ENCODE data around the gene KANSL1.
"Not testable (repeated sequence)": the region's sequence is repeated elsewhere in the genome, so short reads cannot be mapped to it uniquely, and the experiment has no call there.

The KANSL1 gene

DNA sequence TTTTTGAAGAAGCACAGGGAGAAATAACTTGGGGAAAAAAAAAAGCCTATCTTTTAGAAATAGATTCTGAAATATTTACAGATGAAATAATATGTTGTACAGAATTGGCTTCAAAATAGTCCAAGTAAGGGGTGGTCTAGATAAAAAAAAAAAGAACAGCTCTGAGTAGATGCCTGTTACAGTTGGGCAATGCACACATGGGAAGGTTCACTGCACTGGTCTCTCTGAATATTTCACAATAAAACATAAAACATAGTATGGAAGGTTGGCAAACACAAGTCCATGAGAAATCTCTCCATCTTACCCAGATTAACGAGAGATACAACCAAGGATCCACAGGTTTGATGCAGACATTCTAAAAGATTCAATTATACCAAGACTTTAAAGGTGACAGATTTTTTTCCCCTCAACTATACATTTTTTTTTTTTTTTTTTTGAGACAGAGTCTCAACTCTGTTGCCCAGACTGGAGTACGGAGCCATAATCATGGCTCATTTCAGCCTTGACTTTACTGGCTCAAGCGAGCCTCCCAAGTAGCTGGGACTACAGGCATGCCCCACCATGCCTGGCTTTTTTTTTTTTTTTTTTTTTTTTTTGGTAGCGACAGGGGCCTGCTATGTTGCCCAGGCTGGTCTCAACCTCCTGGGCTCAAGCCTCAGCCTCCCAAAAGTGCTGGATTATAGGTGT lies 58.0 kb downstream of the KANSL1 start:
- DNase-seq: no peak

GRCh38 chr17:46129302-46129701 lies 63.9 kb downstream of the KANSL1 start:
- no peak for DNase-seq

- DNase-seq: no peak
Measured at GRCh38 chr17:46128453-46128852, 64.8 kb downstream of the KANSL1 start.

- no peak for DNase-seq
Measured at GRCh38 chr17:46127524-46127923, 65.7 kb downstream of the KANSL1 start.

DNA sequence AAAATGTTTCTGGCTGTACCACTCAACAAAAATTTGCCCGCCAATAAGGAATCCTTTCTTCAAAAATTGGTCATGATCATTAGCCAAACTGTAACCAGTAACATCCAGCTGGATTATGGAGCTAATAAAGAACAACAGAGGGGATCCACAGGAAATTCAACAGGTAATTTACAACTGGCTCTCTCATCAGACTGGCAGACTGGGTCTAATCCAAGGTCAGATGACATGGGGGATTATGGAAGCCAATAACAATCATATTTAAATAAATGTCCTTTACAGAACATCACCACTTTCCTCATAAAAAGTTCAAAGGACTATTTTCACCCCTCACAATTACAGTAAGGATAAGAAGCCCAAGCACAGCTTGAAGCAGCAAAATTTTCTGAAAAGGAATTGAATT lies 66.4 kb downstream of the KANSL1 start:
- DNase-seq: no peak

GRCh38 chr17:46125831-46126230 lies 67.4 kb downstream of the KANSL1 start:
- no peak for DNase-seq

GRCh38 chr17:46124695-46125592 lies 68.3 kb downstream of the KANSL1 start:
- DNase-seq: no peak

GRCh38 chr17:46123607-46124006 lies 69.6 kb downstream of the KANSL1 start:
- no peak for DNase-seq

DNA sequence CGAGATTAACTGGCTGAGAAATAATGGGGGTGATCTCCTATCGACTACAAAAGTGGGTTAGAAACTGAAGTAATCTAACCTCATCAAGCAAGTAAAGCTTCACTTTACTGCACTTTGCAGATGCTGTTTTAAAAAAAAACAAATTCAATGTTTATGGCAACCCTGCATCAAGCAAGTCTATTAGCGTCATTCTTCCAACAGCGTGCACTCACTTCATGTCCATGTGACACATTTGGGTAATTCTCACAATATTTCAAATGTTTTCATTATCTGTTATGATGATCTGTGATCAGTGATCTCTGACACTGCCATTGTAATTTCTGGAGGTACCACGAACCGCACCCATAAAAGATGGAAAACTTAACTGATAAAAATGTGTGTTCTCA lies 70.8 kb downstream of the KANSL1 start:
- DNase-seq: no peak

GRCh38 chr17:46121841-46122485 lies 71.3 kb downstream of the KANSL1 start:
- DNase-seq: no peak

DNA sequence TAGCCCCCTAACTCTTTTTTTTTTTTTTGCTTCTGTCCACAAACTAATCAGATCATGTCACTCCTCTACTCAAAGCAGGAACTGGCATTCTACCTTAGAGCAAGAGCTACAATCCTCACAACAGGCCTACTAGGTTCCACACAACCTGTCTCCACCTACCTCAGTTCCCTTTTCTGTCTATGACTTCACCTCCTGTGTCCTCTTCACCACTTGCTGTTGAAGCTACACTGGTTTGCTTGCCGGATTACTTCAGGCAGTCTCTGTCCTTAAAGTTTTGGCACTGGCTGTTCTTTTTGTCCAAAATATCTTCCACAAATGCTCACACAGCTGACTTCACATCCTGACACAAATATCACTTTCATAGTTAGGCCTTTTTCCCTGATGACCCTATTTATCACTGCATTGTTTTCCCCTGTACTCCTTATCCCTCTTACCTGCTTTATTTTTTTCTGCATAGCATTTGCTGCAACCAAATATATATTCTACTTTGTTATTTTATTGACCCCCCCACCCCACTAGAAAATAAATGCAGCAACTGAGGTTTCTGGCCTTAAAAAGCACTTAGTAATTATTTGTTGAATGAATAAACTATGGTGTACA lies 72.0 kb downstream of the KANSL1 start:
- no peak for DNase-seq

GRCh38 chr17:46120537-46120936 lies 72.7 kb downstream of the KANSL1 start:
- no peak for DNase-seq

DNA sequence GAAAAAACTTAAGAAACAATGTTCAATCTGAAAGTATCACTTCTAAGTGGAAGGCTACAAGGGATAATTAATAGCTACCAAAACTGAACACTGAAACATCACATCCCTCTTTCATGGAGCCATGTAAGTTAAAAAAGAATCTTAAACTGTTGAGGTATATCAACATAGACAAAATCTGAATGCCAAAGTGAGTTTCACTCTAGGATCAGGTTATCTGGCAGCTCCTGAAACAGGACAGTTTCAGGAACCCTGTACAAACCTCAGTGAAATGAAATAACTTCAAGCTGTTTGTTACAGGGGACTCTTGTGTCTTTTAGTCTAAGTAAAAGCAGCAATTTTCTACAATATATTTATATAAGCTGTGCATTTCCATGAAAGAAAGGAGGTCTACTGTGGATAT lies 73.2 kb downstream of the KANSL1 start:
- no peak for DNase-seq

DNA sequence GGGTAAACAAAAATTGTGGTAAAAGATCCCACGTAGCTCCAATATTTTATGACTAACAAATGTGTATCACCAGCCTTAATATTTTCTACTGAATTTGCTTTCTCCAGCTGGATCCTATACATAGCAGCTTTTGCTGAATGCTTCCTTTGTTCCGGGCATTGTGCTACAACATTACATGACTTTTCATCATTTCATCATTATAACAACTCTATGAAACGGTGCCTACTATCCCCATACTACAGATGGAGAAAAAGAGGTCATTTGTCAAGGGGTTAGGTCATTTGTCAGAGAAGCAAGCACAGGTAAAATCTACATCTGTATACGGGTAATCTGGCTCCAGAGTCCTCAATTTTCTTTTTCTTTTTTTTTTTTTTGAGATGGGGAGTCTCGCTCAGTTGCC lies 74.3 kb downstream of the KANSL1 start:
- DNase-seq: no peak

DNA sequence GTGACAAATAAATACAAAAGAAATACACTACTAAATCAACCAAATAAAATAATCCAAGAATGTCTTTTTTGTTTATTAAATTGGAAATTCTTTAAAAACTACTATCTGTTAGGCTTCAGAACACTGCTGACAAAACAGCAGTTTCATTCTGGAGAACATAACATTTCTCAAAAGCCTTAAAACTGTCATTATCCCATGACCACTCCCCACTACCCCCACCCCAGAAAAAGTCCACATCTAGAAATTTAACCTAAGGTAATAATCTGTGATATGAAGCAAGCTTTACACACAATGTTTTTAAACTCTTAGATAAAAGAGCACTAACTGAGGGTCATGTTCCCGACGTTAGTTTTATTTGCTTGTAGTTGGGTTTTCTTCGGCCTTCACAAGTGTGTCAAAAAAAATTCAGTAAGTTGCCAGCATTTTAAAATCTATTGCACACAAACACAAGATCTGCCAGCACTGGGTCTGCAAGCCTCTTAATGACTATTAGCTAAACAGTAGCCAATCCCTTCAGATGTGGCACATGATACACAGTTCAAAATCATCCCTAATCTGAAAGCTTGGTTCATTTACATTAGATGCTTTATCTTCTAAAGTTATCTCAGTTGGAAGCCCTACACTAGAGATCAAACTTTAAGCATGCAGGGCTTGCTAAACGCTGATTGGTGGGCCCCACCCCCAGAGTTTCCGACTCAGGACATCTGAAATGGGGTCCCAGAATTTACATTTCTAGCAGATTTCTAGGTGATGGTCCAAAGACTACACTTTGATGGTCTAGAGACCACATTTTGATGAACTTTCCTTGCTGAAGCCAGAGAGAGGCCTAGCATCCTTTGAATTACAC lies 75.2 kb downstream of the KANSL1 start:
- DNase-seq: no peak

DNA sequence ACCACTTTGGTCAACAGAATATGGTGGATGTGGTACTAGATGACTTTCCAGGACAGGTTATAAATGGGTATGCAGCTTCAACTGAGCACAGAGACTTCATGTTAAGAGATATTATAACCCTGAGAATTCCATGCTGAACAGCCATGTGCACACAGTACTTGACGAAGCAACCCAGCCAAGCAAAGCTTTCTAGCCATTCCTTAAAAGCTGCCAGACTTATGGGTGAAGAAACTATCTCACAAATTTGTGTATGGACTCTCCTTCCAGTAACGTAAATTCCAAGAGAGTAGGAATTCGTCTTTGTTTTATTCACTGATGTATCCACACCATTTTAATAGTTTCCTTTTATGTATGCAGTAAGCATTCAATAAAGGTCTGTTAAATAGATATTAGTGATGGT lies 76.1 kb downstream of the KANSL1 start:
- DNase-seq: no peak

DNA sequence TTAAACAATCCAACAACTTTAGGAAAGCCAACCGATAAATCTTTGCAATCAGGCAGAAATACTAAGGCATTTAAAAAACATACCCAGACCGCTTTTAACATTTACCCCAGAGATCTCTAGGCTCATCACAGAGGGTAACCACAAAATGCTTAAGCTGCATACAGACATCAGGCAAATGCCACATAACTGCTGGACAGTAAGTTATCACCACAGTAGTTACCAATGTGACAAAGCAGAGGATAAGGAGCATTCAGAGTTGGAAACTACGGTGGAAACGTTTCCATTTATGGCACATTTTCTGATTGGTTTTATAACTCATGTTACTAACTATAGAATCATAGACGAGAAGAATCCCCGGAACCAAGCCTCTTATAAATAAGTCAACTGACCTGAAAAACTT lies 77.5 kb downstream of the KANSL1 start:
- DNase-seq: no peak

DNA sequence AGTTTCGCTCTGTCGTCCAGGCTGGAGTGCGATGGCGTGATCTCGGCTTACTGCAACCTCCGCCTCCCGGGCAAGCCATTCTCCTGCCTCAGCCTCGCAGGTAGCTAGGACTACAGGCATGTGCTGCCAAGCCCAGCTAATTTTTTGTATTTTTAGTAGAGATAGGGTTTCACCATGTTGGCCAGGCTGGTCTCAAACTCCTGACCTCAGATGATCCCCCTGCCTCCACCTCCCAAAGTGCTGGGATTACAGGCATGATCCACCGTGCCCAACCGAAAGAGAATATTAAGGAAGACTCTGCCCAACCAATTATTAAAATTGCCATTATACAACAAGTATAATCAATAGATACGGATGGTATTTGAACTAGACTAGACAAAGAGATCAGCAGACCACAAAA lies 82.0 kb downstream of the KANSL1 start:
- not testable (repeated sequence) for DNase-seq

- no peak for DNase-seq
Measured at GRCh38 chr17:46110219-46110618, 83.0 kb downstream of the KANSL1 start.

- no peak for DNase-seq
Measured at GRCh38 chr17:46109603-46110189, 83.5 kb downstream of the KANSL1 start.

- no peak for DNase-seq
Measured at GRCh38 chr17:46108550-46109110, 84.6 kb downstream of the KANSL1 start.

DNA sequence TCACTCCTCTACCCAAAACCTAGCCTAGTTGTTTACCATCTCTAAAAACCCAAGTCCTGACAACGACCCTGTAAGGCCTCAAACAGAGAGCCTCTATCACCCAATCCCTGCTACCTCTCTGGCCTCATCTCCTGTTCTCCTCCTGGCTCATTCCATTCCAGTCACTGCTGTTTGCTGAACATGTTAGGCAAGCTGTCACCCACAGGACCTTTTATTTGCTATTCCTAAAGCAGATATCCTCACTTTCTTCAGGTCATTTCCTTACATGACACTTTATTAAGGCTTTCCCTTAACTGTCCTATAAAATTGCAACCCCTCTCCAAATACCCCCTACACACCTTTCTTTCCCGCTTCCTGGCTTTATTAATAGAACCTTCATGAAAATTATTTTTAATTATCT lies 85.1 kb downstream of the KANSL1 start:
- DNase-seq: no peak

Data from NCI-H1930 (cell line).